Heart left ventricle (tissue), 16 donors: ENCODE data around the gene LAYN. TPM values are rescaled to one million over a fixed set of nuclear protein-coding genes. Genes with fewer than 3 reads are reported as not detected.

Experiments used
- ATAC-seq, 4 donors: fragments of 200-7000 bp; cut with Tn5 transposase; one replicate each; pipeline ENCODE4 v1.9.1; 2020 to 2022; ENCODE audit warnings: moderate library complexity in 4 of 4, mild to moderate bottlenecking in 3 of 4, moderate number of reproducible peaks in 1 of 4
- DNase-seq, 5 donors: peaks; one replicate each; pipeline ENCODE4 v3.0.0-alpha.2; 2020
- H3K27ac ChIP-seq, 12 donors: fragments of 200-600 bp; sonication (generic) in 4 of 12; one replicate each; pipeline versions ENCODE4 v1.5.0 to v1.8.0; 2016 to 2022; ENCODE audit warnings: mild to moderate bottlenecking in 2 of 12
- H3K27me3 ChIP-seq, 9 donors: fragments of 200-600 bp; sonication (generic) in 2 of 9; one replicate each; pipeline versions ENCODE4 v1.5.1 to v1.8.0; 2016 to 2022; ENCODE audit warnings: mild to moderate bottlenecking in 3 of 9
- H3K36me3 ChIP-seq, 9 donors: fragments of 200-600 bp; sonication (generic) in 2 of 9; one replicate each; pipeline versions ENCODE4 v1.5.0 to v1.8.0; 2018 to 2022; ENCODE audit warnings: mild to moderate bottlenecking in 2 of 9
- H3K4me1 ChIP-seq, 12 donors: fragments of 200-600 bp; sonication (generic) in 4 of 12; one replicate each; pipeline versions ENCODE4 v1.5.0 to v1.8.0; 2016 to 2022; ENCODE audit warnings: mild to moderate bottlenecking in 3 of 12
- H3K4me3 ChIP-seq, 12 donors: fragments of 200-600 bp; sonication (generic) in 4 of 12; one replicate each; pipeline versions ENCODE4 v1.5.0 to v1.8.0; 2017 to 2022; ENCODE audit warnings: mild to moderate bottlenecking in 9 of 12, moderate library complexity in 4 of 12
- H3K9me3 ChIP-seq, 12 donors: fragments of 200-600 bp; sonication (generic) in 4 of 12; one replicate each; pipeline versions ENCODE4 v1.5.0 to v1.8.0; 2016 to 2022; ENCODE audit warnings: mild to moderate bottlenecking in 1 of 12
- CTCF ChIP-seq, 12 donors: fragments of 200-600 bp; sonication (generic) in 4 of 12; IDR thresholded peaks; one replicate each; pipeline versions ENCODE4 v1.5.0 to v1.8.0; 2018 to 2022; ENCODE audit warnings: antibody characterized with exemption in 12 of 12, mild to moderate bottlenecking in 5 of 12
- POLR2A ChIP-seq, 2 donors: fragments of 450-650 bp; IDR thresholded peaks; one replicate each; pipeline ENCODE4 v1.6.1; 2017; ENCODE audit warnings: antibody characterized with exemption in 2 of 2, mild to moderate bottlenecking in 2 of 2, moderate library complexity in 2 of 2
- WGBS, 4 donors: extraction: QIAGEN DNeasy Blood & Tissue Kit in 2 of 4; methylation state at CpG; one replicate each; pipeline versions ENCODE4 v1.1.5 to v1.1.7; 2013 to 2018; 5-methylcytosine and 5-hydroxymethylcytosine counted together
- intact Hi-C, 10 donors: fragments of 100-400 bp; cut with DNase I; formaldehyde crosslinking; loops; one replicate each; pipeline versions ENCODE4 v1.11.1 to v1.14.2; 2022
- polyA plus RNA-seq, 2 donors: library from polyadenylated mRNA; stranded (reverse); fragments of 200-250 nt; gene quantifications; one replicate each; pipeline ENCODE4 v1.2.3, GENCODE V29; 2013
- total RNA-seq, 9 donors: library from RNA; depleted of rRNA in 2 of 9; stranded (reverse); fragments of >200 nt in 2 of 9; fragmentation: NEBNext Ultra II Directional in 3 of 9; extraction: Animal tissue kit (Norgen Biotek cat#: 25700) in 3 of 9; gene quantifications; one replicate each; pipeline versions ENCODE4 v1.1.0 to v1.2.4, GENCODE V29; 2016 to 2023
- donor health status: ischemic (EF 13 %, LVEDD 7.1; RV severe dilation, severe dysfunction).
- donor health status: healthy with polysubstance abuse.
- donor health status: DM: no; HTN: yes; CAD: no.
- donor health status: DM: no; HTN: no; CAD: no.
- donor health status: ischemic (EF 25% LVEDD 6.9; RV normal size, moderate dysfunction).
- donor health status: ischemic (EF 25% LVEDD 5.7; RV mildly dilated, moderate dysfunction).
- donor health status: healthy.
- donor health status: DM: yes; HTN: yes; CAD: no.
- donor health status: ischemic (EF 35%, LVEDD 5.7; RV mildly dilated, moderate dysfunction).
- donor health status: nonischemic (EF 11% LVEDD 7.7; RV severe dilation, severe dysfunction).
- donor health status: DM: yes; HTN: yes; CAD: no.
- donor health status: PGD.
- donor health status: ischemic (EF 29% LVEDD 5.4; RV normal size, mild dysfunction).
- donor health status: nonischemic (EF 23%, LVEDD 6.1; RV moderate dilation, normal function).

LAYN gene
- total and polyA plus RNA-seq, 11 donors, result 1.2 to 6.9 (median 2.8) TPM

- H3K4me3 ChIP-seq, result peak overlapping the region; percentile 53 to 70 (median 62)
- peaks cover 0 to 30% (median 16%) of the 10 kb centered on the region in 12 donors for H3K4me1 ChIP-seq
- no peaks in the 10 kb centered on the region for H3K9me3 ChIP-seq
- ATAC-seq, result peak in 1 of 4 donors; percentile 26
- H3K36me3 ChIP-seq, result peaks cover 0 to 6% (median 0%) of the 10 kb centered on the region in 9 donors
- peaks cover 0 to 34% (median 0%) of the 10 kb centered on the region in 9 donors for H3K27me3 ChIP-seq
- peak overlapping the region; percentile 35 to 90 (median 69) for H3K27ac ChIP-seq
- TF ChIP-seq POLR2A (IDR thresholded peaks at IDR 0.05), result no peak
- intact Hi-C loops, result no loop called here
- DNase-seq, result peak in 2 of 5 donors; percentile 31 to 56
- WGBS, 4 donors, result 1 to 5% (median 2%) methylated on average over 4 to 22 of the region's 22 CpGs
Observed at GRCh38 chr11:111540937-111541253, 375 bp downstream of the LAYN start.

- peak; percentile 57 to 71 (median 63) for DNase-seq
- no peaks in the 10 kb centered on the region for H3K9me3 ChIP-seq
- H3K27ac ChIP-seq, result peak overlapping the region; percentile 35 to 90 (median 69)
- H3K4me3 ChIP-seq, result peak overlapping the region; percentile 53 to 70 (median 62)
- peak; percentile 58 to 83 (median 69) for ATAC-seq
- H3K27me3 ChIP-seq, result peaks cover 0 to 34% (median 0%) of the 10 kb centered on the region in 9 donors
- no peak for TF ChIP-seq CTCF (IDR thresholded peaks at IDR 0.05)
- TF ChIP-seq POLR2A (IDR thresholded peaks at IDR 0.05), result no peak
- H3K4me1 ChIP-seq, result peaks cover 0 to 30% (median 16%) of the 10 kb centered on the region in 12 donors
- peaks cover 0 to 7% (median 0%) of the 10 kb centered on the region in 9 donors for H3K36me3 ChIP-seq
- intact Hi-C loops, result no loop called here
- 4 to 6% (median 5%) methylated on average over 41 of the region's 41 CpGs for WGBS, 4 donors
Observed at GRCh38 chr11:111541254-111542061, 938 bp downstream of the LAYN start.

- peaks cover 0 to 13% (median 3%) of the 10 kb centered on the region in 9 donors for H3K36me3 ChIP-seq
- WGBS, 4 donors, result 66 to 88% (median 74%) methylated on average over 10 of the region's 10 CpGs
- intact Hi-C loops, result no loop called here
- no peaks in the 10 kb centered on the region for H3K9me3 ChIP-seq
- peaks cover 0 to 34% (median 0%) of the 10 kb centered on the region in 9 donors for H3K27me3 ChIP-seq
- no peak overlapping the region for H3K4me3 ChIP-seq
- H3K27ac ChIP-seq, result peak overlapping the region in 1 of 12 donors; percentile 90
- TF ChIP-seq POLR2A (IDR thresholded peaks at IDR 0.05) (no peak), CTCF (IDR thresholded peaks at IDR 0.05) (no peak)
- ATAC-seq, result no peak
- DNase-seq, result no peak
- H3K4me1 ChIP-seq, result peaks cover 0 to 30% (median 16%) of the 10 kb centered on the region in 12 donors
Observed at GRCh38 chr11:111542606-111543275, 2.2 kb downstream of the LAYN start.

- no peak for DNase-seq
- intact Hi-C loops, result no loop called here
- peaks cover 0 to 26% (median 3%) of the 10 kb centered on the region in 9 donors for H3K36me3 ChIP-seq
- no peaks in the 10 kb centered on the region for H3K9me3 ChIP-seq
- H3K27ac ChIP-seq, result no peak overlapping the region
- no peaks in the 10 kb centered on the region for H3K27me3 ChIP-seq
- H3K4me1 ChIP-seq, result no peaks in the 10 kb centered on the region
- no peak for ATAC-seq
- 84 to 90% (median 87%) methylated on average over 2 of the region's 2 CpGs for WGBS, 4 donors
- TF ChIP-seq POLR2A (IDR thresholded peaks at IDR 0.05) (no peak), CTCF (IDR thresholded peaks at IDR 0.05) (no peak)
- H3K4me3 ChIP-seq, result no peak overlapping the region
Observed at GRCh38 chr11:111548525-111548924, 8.0 kb downstream of the LAYN start.
